Calu3 (cell line): ENCODE measurements around the gene ANKZF1. TPM values are rescaled to one million over a fixed set of nuclear protein-coding genes. Genes with fewer than 3 reads are reported as not detected.
"Not testable (repeated sequence)": the region's sequence is repeated elsewhere in the genome, so short reads cannot be mapped to it uniquely, and the experiment has no call there.

ENCODE experiments used
- BruUV-seq: library from RNA; stranded (reverse); fragments of 400-500 nt; replicated peaks from 2 replicates; lab custom pipeline; 2021; lab: Mats Ljungman, UMichigan
- CTCF ChIA-PET: fragments of 300-600 bp; sonication (Branson Sonifier 250); formaldehyde crosslinking; loops from one replicate; lab custom pipeline; 2022; ENCODE audit warnings: antibody characterized with exemption; lab: Charles Lee
- DNase-seq: peaks from one replicate; pipeline ENCODE4 v3.0.0; 2022
- H3K27ac Mint-ChIP-seq: one replicate; pipeline ENCODE4 v1.8.0; 2022; ENCODE audit warnings: mixed read lengths; ENCODE audit not compliant: unreplicated experiment
- H3K27me3 Mint-ChIP-seq: one replicate; pipeline ENCODE4 v1.8.0; 2022; ENCODE audit warnings: mixed read lengths; ENCODE audit not compliant: unreplicated experiment
- H3K36me3 Mint-ChIP-seq: one replicate; pipeline ENCODE4 v1.8.0; 2022; ENCODE audit warnings: mild to moderate bottlenecking, moderate library complexity, mixed read lengths; ENCODE audit not compliant: insufficient read depth, unreplicated experiment
- H3K4me1 Mint-ChIP-seq: one replicate; pipeline ENCODE4 v1.8.0; 2022; ENCODE audit warnings: mild to moderate bottlenecking, low read depth, mixed read lengths; ENCODE audit not compliant: unreplicated experiment
- H3K4me3 Mint-ChIP-seq: one replicate; pipeline ENCODE4 v1.8.0; 2022; ENCODE audit warnings: mild to moderate bottlenecking, low read depth, moderate library complexity, mixed read lengths; ENCODE audit not compliant: unreplicated experiment
- H3K9me3 Mint-ChIP-seq: one replicate; pipeline ENCODE4 v1.8.0; 2022; ENCODE audit warnings: low read depth, mixed read lengths; ENCODE audit not compliant: unreplicated experiment
- intact Hi-C: fragments of 100-400 bp; cut with micrococcal nuclease; formaldehyde crosslinking; loops from one replicate; pipeline ENCODE4 v1.10.0; 2022; ENCODE audit not compliant: unreplicated experiment
- total RNA-seq: library from RNA; stranded (reverse); gene quantifications from 2 replicates; pipeline ENCODE4 v1.2.3, GENCODE V29; 2022
- TF ChIP-seq, protein P1 (sequence below): fragments of 200-600 bp; IDR thresholded peaks from one replicate; pipeline ENCODE4 v1.8.0; 2022; ENCODE audit warnings: antibody characterized with exemption; ENCODE audit not compliant: unreplicated experiment

The ANKZF1 gene
- total RNA-seq, 1 experiment from 2014 or later = 56.6 TPM

GRCh38 chr2:219252900-219253752 lies 23.5 kb downstream of the ANKZF1 start, which contains the start of gene TUBA4B:
TUBA4B (plus strand) TSS chr2:219253243; CDS start chr2:219253408, 165 bp downstream.
- peak within 1 kb of the TSS; percentile 95 for H3K4me3 Mint-ChIP-seq
- H3K27me3 Mint-ChIP-seq = no peaks in the 10 kb centered on the region
- TSS peak; percentile 54 for BruUV-seq
- intact Hi-C loops = loop anchor here (5.0 kb wide), 1 partner anchor 44 kb away; no protein-coding TSS in a partner anchor
- H3K9me3 Mint-ChIP-seq = no peaks in the 10 kb centered on the region
- peaks cover 54% of the 10 kb centered on the region for H3K4me1 Mint-ChIP-seq
- CTCF ChIA-PET = interaction anchor here (0.8 to 3.2 kb wide), 6 partner anchors 8 to 47 kb away, joined by 3 to 10 read pairs (median 4); partner anchors contain the start of genes DNAJB2, GLB1L, STK16 and ZFAND2B
- peak within 1 kb of the TSS; percentile 70 for H3K27ac Mint-ChIP-seq
- H3K36me3 Mint-ChIP-seq = peaks cover 55% of the 10 kb centered on the region
- DNase-seq = peak; percentile 36
- TF ChIP-seq, protein P1, sequence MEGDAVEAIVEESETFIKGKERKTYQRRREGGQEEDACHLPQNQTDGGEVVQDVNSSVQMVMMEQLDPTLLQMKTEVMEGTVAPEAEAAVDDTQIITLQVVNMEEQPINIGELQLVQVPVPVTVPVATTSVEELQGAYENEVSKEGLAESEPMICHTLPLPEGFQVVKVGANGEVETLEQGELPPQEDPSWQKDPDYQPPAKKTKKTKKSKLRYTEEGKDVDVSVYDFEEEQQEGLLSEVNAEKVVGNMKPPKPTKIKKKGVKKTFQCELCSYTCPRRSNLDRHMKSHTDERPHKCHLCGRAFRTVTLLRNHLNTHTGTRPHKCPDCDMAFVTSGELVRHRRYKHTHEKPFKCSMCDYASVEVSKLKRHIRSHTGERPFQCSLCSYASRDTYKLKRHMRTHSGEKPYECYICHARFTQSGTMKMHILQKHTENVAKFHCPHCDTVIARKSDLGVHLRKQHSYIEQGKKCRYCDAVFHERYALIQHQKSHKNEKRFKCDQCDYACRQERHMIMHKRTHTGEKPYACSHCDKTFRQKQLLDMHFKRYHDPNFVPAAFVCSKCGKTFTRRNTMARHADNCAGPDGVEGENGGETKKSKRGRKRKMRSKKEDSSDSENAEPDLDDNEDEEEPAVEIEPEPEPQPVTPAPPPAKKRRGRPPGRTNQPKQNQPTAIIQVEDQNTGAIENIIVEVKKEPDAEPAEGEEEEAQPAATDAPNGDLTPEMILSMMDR = no peak

DNA sequence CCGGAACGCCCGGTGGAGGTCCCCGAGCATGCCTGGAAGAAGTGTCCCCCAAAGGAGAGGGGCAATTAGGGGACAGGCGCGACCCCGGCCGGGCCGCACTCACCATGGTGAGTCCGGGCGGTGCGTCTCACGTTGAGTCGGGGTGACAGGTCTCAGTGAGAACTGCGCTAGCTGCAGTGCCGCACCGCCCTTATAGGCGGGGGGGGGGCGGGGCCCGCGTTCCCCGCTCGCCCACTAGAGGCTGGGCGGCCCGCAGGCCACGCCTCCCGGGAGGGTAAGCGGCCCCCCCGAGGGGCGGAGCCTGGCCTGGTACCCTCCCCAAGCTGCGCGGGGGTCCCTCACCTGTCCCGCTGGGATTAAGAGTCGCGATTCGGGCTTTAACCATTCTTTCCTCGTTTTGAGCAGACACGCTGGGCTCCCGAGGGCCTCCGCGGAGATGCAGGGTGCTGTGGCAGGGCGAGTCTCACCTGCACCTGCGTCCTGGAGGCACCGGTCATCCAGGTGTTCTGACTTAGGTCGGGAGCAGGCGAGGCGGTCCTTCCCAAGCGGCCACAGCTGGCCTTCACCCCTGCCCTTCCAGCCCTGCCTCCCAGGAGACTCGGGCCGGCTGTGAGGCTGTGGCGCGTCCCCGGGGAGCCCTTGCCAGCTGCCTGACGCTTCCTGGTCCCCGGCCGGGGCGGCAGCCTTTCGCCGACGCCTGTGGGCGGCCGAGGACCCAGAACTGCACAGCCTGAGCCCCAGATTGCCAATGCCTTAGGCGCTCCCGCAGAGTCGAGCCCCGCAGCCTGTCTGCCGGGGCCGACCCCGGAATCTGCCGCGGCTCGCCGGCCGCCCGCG lies 24.4 kb downstream of the ANKZF1 start, which contains the start of gene TUBA4A:
Gene TUBA4A (minus strand): TSS at position 166 of the 837 bp plus-strand sequence. CDS start 60 bp downstream, at position 106.
- Mint-ChIP-seq H3K27ac (peak within 1 kb of the TSS; percentile 70), H3K4me1 (peaks cover 45% of the 10 kb centered on the region), H3K27me3 (peaks cover 1% of the 10 kb centered on the region), H3K9me3 (no peaks in the 10 kb centered on the region), H3K4me3 (peak within 1 kb of the TSS; percentile 95), H3K36me3 (peaks cover 51% of the 10 kb centered on the region)
- TF ChIP-seq, protein P1 = no peak
- BruUV-seq = no TSS peak
- CTCF ChIA-PET = interaction anchor here (0.7 to 3.2 kb wide), 8 partner anchors 9 to 48 kb away, joined by 3 to 10 read pairs (median 4); partner anchors contain the start of genes DNAJB2, GLB1L, STK16 and ZFAND2B
- intact Hi-C loops = loop anchor here (5.0 kb wide), 1 partner anchor 43 kb away; no protein-coding TSS in a partner anchor
- DNase-seq = peak; percentile 87

DNA sequence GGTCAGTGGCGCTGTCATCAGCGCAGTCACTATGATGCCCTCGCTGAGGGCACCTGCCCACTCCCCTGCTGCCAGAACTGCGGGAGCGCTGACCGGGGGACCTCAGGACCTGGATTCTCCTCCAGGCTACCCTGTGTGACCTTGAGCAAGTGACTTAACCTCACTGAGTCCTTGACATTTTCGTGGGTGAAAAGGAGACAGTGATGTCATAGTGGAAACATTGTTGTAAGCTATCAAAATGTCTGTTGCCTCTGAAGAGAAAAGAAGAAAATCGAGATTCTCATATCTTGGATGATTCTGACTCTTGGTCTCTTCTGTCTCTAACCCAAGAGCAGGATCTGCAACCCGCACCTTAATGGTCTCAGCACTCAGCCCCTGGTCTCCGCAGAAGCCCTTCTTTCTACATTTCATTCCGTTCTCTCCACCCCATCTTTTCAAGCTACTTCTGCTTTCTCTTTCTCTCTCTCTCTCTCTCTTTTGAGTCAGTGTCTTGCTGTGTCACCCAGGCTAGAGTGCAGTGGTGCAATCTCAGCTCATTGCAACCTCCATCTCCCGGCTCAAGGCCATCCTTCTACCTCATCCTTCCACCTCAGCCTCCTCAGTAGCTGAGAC lies 25.1 kb downstream of the ANKZF1 start:
- H3K4me1 Mint-ChIP-seq = peaks cover 38% of the 10 kb centered on the region
- H3K9me3 Mint-ChIP-seq = no peaks in the 10 kb centered on the region
- BruUV-seq = no TSS peak
- peaks cover 8% of the 10 kb centered on the region for H3K27me3 Mint-ChIP-seq
- TF ChIP-seq, protein P1 = no peak
- peak overlapping the region; percentile 95 for H3K4me3 Mint-ChIP-seq
- intact Hi-C loops = loop anchor here (5.0 kb wide), 1 partner anchor 43 kb away; no protein-coding TSS in a partner anchor
- no peak for DNase-seq
- peaks cover 47% of the 10 kb centered on the region for H3K36me3 Mint-ChIP-seq
- H3K27ac Mint-ChIP-seq = no peak overlapping the region
- CTCF ChIA-PET = interaction anchor here (0.8 to 3.2 kb wide), 5 partner anchors 23 to 78 kb away, joined by 3 to 10 read pairs (median 3); partner anchors contain the start of genes CNPPD1 and ZFAND2B

- H3K27ac Mint-ChIP-seq, intact Hi-C loops, BruUV-seq, DNase-seq, H3K4me3 Mint-ChIP-seq, H3K4me1 Mint-ChIP-seq, H3K9me3 Mint-ChIP-seq: not testable (repeated sequence)
- Mint-ChIP-seq H3K36me3 (peaks cover 16% of the 10 kb centered on the region), H3K27me3 (peaks cover 36% of the 10 kb centered on the region)
- CTCF ChIA-PET = interaction anchor here (0.9 kb wide), 1 partner anchor 20 kb away, joined by 4 read pairs; the partner anchor contains the start of gene DNAJB2
These were observed 29.3 kb downstream of the ANKZF1 start for GRCh38 chr2:219258942-219259341.
